ENCODE measurements around the gene CYB561.

The CYB561 gene

GRCh38 chr17:63405741-63406261 is 40.3 kb downstream of the CYB561 start:
- DNase-seq: peak in 1 of 2 experiments; percentile 48

GRCh38 chr17:63405020-63405419 is 41.1 kb downstream of the CYB561 start:
- DNase-seq: no peak

- DNase-seq: no peak
Observed at GRCh38 chr17:63402431-63403212, 43.5 kb downstream of the CYB561 start.

GRCh38 chr17:63399856-63400255 is 46.2 kb downstream of the CYB561 start:
- DNase-seq: no peak

GRCh38 chr17:63399316-63399715 is 46.8 kb downstream of the CYB561 start:
- DNase-seq: no peak

GRCh38 chr17:63398680-63399079 is 47.4 kb downstream of the CYB561 start:
- DNase-seq: no peak

- no peak for DNase-seq
Observed at GRCh38 chr17:63395075-63395805, 50.9 kb downstream of the CYB561 start.

GRCh38 chr17:63390090-63390489 is 56.0 kb downstream of the CYB561 start:
- DNase-seq: no peak

- DNase-seq: no peak
Observed at GRCh38 chr17:63387656-63388340, 58.3 kb downstream of the CYB561 start.

- no peak for DNase-seq
Observed at GRCh38 chr17:63382826-63383225, 63.3 kb downstream of the CYB561 start.

Measured in SHP77 (cell line).